Putamen (tissue), 1 donor: ENCODE results near the gene NARS2.
"Not testable (repeated sequence)": the region's sequence is repeated elsewhere in the genome, so short reads cannot be mapped to it uniquely, and the experiment has no call there.

ENCODE experiments used
- DNase-seq: peaks from one replicate; pipeline ENCODE4 v3.0.0-alpha.2; 2016; ENCODE audit warnings: low spot score

The NARS2 gene

DNA sequence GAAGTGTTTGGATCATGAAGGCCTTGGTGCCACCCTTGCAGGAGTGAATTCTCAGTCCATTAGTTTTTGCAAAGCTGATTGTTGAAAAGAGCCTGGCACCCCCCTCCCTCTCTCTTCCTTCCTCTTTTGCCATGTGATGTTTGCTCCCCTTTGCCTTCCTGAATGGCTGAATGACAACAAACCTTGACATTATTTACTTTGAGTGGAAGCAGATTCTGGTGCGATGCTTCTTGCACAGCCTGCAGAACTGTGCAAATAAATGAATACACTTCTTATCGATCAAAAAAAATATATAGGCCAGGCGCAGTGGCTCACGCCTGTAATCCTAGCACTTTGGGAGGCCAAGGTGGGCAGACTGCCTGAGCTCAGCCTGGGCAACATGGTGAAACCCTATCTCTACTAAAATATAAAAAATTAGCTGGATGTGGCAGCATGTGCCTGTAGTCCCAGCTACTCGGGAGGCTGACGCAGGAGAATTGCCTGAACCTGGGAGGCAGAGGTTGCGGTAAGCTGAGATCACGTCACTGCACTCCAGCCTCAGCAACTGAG is 2.0 kb upstream of the NARS2 start:
- no peak for DNase-seq

DNA sequence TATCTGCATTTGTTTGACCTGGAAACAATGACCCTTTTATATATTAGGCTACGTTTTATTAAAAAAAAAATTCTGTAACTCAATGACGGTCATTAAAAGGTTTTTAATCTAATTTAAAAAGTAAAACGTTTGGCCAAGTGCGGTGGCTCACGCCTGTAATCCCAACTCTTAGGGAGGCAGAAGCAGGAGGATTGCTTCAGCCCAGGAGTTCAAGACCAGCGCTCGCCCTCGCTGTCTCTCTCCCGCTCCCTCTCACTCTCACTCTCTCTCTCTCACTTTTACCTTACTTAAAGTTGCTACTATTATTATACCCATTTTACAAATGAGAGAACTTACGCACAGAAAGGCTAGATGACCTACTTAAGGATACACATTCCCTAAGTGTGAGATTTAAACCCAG is 814 bp upstream of the NARS2 start:
- DNase-seq = no peak

DNA sequence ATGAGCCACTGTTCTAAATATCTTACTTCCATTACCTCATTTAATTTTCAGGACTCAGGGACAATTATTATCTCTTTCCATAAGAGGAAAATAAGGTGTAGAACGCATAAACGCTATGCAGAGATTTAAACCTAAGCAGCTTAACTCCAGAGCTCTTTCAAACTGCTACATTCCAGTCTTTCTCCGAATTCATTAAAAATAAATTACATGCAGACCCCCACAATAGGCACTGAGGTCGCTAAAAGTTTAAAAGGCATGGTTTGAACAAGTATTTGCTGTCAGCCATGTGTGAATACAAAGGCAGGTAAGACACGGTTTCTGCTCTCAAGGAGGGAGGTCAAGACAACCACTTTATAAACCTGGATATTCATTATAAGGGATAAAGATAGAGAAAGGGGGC is 983 bp downstream of the NARS2 start:
- DNase-seq = no peak

DNA sequence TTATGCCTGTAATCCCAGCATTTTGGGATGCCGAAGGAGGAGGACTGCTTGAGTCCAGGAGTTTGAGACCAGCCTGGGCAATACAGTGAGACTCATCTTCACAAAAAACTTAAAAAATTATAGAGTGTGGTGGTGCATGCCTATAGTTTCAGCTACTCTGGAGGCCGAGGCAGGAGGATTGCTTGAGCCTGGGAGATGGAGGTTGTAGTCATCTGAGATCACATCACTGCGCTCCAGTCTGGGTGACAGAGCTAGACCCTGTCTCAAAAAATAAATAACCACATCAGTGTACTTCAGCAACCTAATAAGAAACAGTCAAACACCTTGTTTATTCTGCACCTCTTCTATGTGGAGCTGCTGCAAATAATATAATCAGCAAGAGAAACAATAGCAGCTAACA is 1.4 kb downstream of the NARS2 start:
- no peak for DNase-seq

DNA sequence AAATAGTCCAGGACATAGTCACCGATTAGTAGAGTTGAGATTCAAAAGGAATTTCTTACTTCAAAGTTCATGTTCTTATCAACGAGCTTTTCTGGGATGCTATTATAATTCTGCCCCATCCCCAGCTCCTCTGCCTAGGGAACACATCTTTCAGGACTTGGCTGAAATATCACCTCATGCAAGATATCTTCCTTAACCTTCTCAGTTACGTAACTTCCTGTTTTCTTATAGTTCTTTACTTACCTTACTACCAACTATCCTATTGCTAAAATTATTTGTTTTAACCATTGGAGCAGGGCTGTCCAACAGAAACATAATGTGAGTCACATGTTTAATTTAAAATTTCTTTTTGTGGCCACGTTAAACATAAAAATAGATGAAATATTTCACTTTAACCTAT is 2.3 kb downstream of the NARS2 start:
- no peak for DNase-seq

DNA sequence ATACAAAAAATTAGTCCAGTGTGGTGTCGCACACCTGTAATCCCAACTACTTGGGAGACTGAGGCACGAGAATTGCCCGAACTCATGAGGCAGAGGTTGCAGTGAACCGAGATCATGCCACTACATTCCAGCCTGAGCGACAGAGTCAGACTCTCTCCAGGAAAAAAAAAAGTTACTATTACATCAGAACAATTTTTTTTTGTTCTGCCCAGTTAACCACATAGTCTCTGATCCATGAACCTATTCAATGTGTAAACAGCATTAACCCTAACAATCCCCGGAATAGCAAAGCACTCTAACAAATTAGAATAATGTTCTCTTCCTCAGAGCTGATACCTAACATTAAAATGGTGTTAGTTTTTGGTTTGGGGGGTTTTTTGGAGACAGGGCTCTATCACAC is 4.6 kb downstream of the NARS2 start:
- no peak for DNase-seq

DNA sequence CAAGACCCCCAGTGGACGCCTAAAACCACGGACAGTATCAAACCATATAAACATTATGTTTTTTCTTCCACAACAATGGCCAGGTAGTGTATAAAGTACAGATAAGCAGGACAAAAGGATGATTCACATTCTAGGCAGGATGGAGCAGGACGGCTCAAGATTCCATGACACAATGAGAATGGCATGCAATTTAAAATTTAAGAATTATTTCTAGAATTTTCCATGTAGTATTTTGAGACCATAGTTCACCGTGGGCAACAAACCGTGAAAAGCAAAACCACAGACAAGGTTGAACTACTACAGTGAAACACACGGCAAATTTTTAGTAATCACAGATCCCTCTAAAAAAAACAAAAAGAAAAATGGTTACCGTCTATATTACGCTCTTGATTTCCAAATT is 7.5 kb downstream of the NARS2 start:
- no peak for DNase-seq

DNA sequence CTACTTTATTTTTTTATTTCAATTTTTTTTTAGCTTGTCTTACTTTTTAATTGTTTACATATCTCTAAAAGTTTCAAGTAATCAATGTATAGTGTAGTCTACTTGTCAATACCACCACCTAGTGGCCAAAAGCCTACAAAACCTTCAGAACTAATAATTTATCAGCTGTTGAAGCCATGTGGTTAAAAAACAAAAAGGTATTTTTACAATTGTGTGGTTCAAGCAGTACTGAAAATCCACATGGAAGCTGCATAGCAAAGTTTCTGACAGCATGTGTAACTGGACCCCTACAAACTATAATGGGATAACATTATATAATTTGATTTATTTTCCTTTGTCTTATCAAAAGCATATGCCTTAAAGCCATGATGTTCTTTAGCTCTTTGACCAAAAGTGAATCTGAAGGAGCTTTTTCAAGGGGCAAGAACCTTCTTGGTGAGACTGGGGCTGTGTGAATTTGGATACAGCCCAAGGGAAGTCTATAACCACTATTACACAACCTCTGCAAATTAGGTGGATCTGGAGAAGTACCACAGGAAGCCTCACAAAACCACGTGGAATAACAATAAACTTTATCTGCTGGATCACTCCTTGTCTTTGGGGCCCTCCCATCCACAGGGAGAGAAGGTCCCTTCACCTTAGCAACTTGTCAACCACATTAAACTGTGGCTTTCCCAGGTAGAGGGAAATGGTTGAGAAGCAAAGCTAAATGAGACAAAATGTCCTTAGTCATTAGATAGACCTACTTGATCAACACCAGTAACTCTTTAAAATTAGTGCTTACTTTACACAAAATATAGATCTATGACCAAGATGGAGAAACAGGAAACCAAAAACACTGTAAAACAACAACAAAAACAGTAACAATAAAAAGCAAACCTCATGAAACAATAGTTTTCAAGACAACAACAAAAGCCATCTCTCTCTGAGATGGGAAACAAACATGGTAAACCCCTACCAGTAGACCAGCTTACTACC is 9.9 kb downstream of the NARS2 start:
- peak; percentile 56 for DNase-seq

DNA sequence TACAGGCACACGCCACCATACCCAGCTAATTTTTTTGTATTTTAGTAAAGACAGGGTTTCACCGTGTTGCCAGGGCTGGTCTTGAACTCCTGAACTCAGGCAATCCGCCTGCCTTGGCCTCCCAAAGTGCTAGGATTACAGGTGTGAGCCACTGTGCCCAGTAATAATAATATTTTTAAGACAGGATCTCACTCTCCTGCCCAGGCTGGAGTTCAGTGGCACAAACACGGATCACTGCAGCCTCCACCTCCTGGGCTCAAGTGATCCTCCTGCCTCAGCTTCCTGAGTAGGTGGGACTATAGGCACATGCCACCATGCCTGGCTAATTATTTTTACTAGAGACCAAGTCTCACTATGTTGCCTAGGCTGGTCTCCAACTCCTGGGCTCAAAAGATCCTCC is 10.6 kb downstream of the NARS2 start:
- DNase-seq = not testable (repeated sequence)

DNA sequence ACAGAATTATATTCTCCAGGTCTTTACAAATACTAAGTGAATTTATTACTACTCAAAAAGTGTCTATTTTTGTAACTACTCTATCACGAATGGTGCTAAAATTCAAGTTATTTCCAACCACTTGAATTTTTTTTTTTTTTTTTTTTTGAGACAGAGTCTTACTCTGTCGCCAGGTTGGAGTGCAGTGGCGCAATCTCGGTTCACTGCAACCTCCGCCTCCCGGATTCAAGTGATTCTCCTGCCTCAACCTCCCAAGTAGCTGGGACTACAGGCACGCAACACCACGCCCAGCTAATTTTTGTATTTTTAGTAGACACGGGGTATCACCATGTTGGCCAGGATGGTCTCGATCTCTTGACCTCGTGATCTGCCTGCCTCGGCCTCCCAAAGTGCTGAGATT is 11.6 kb downstream of the NARS2 start:
- DNase-seq = not testable (repeated sequence)

DNA sequence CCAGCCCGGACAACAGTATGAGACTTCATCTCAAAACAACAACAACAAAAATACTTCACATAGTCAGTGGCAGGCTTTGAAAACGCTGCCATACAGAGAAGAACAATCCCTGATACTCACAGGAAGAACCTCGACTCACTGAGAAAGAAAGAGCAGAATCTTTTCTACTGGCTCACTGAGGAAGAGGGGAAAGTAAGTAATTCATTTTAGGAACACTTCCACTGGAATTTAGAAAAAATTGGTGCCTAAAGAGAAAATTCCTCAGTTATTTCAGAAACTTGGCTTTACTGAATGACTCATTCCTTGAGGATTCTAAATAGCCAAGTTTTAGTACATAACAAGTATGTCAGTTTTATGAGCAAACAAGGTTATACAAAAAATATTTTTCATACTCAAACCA is 12.3 kb downstream of the NARS2 start:
- no peak for DNase-seq

DNA sequence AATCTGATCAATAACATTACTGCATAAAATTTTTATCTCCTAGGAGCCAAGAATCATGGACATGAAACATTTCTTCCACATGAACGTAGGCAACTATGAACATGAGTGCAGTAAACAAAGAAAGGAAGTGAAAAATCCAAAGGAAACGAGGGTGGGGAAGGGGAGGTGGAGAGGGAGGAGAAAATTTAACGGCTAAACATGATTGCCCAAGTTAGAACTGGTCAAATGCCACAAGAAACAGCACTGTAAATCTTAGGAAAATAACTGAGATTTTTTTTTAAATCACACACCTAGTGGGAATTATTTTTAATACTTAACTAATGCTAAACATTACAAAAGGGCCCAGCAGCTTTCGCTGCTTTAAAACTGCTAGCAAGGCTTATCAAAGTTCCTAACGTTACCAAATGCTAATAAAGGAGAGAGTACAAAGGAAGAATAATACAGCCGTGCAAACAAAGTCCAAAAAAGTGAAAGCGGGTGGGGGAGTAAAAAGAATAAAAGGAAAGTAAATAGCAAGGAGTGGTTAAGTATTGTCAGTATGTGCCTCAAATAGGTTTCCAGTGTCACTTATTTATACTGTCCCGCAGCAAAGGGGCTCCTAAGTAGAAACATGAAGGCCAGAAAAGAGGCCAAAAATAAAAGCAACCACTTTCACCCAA is 13.7 kb downstream of the NARS2 start:
- no peak for DNase-seq

DNA sequence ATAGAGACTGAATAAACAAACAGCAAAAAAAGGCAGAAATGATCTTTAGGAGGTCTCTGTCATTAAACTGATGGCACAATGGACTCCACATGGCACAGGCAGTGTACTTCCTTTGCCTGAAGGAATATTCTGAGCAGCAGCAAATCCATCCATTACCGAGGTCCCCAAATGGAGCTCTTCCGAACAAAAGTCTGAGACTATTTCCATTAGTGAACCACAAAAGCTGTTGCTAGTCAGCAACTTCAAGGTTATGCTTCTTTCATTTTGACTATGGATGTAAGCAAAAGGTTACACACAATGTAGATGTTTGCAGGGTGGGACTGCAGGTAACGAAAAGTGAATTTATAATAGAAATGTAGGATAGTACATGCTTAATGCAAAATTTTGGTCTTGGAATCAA is 14.5 kb downstream of the NARS2 start:
- DNase-seq = no peak

DNA sequence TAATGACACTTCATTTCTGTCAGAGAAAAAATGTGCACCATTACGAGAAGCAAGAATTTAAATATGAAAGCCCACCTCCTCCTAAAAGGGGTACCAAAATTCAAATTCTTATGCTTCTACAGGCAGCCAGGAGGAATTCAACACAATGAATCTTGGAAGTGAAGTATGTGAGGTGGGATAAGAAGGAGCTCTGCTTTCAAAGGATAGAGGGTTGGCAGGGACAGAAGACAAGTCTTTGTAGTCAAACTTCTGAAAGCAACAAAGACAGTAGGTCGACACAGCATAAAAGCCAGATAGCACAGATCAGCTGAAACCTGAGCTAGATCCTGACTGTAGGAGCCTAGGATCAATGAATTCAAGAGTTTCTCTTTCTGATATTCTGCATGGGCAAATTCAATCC is 17.4 kb downstream of the NARS2 start:
- no peak for DNase-seq

DNA sequence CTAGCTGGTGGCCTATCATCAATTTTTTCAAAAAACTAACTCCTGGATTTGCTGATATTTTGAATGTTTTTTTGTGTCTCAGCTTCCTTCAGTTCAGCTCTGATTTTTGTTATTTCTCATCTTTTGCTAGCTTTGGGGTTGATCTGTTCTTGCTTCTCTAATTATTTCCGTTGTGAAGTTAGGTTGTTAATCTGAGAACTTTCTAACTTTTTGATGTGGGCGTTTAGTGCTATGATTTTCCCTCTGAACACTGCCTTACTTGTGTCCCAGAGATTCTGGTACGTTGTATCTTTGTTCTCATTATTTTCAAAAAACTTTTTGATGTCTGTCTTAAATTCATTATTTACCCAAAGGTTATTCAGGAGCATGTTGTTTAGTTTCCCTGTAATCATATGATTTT is 19.1 kb downstream of the NARS2 start:
- no peak for DNase-seq

DNA sequence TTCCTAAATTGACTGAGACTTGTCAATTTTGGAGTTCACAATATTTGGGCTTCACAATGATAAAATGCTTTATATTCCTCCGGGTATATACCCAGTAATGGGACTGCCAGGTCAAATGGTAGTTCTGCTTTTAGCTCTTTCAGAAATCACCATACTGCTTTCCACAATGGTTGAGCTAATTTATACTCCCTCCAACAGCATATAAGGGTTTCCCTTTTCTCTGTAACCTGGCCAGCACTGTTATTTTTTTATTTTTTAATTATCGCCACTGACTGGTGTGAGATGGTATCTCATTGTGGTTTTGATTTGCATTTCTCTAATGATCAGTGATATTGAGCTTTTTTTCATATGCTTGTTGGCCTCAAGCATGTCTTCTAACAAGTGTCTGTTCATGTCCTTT is 21.8 kb downstream of the NARS2 start:
- DNase-seq = no peak

DNA sequence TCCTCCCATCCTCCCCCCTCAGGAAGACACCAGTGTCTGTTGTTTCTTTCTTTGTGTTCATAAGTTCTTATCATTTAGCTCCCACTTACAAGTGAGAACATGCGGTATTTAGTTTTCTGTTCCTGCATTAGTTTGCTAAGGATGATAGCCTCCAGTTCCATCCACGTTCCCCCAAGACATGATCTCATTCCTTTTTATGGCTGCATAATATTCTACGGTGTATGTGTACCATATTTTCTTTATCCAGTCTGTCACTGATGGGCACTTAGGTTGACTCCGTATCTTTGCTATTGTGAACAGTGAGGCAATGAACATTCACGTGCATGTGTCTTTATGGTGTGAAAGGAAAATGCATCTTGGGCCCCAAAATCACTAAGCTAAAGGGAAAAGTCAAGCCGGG is 22.5 kb downstream of the NARS2 start:
- DNase-seq = not testable (repeated sequence)

DNA sequence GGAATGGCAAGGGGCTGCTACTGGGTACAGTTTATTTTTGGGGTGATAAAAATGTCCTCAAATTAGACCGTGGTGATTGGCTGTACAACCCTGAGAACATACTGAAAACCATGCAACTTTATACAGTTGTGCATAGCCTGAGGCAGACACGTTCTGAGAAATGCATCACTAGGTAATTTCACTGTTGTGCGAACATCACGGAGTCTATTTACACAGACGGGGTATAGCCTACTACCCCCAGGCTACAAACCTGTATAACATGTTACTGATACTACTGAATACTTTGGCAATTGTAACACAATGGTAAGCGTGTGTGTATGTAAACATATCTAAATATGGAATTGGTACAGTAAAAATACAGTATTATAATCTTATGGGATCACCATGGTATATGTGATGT is 23.6 kb downstream of the NARS2 start:
- DNase-seq = no peak

DNA sequence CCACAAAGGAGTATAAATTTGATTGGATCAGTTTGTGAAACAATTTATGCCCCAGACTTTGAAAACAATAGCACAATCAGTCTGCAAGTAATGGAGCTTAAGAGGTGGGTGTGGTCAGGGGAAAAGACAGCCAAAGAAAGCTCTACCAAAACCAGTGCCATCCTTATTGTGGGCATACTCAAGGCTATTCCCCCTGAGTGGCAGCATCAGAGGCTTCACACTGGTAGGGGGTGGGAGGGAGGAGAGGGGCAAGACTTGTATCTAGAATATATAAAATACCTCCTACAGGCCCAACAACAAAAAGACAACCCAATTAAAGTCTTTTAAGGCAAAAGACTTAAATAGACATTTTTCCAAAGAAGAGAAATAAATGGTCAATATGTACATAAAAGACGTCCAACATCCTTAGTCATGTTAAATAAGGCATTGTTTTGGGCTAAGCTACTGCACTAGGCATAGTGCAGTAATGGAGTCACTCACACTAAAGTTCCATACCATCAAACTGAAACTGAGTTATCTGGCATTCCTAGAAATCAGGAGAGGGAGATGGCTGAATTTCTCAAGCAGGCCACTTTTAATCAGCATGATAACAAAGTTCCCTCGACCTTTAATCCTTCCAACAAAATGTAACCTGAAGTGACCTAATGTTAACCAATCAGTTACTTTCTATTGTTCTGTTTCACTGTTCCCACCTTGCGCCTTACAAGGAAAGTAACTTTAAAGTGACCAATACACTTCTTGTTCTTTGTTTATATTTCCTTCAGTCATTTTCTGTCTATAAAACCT is 24.8 kb downstream of the NARS2 start:
- DNase-seq = no peak

DNA sequence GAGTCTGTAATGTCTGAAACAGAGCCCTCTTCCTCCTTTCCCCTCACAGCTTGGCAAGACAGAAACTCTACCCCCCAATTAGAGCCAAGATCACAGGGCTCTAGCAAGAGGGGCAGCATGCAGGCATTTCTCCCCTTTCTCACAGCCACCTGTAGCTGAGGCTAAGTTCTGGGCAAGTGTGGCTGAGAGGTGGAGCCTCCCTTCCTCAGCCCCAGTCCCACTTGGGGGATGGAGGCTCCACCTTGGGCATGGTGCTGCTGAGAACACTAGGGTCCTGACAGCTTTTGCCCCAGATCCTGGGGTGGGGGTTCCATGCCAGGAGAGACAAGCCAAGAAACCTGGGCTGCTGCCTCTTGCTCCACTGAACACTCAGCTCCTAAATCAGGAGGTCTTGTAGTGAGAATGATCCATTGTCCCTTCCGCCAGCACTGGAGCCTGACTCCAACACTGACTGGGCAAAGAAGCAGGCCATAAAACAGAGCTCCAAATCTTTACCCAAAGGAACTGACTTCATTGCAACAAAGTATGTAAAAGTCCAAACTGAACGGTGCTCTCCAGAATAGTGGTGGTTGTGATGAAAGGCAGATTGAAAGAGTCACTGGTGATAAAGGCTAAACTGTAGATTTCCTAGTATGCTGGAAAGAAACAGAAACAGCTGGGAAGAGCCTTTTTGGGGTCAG is 25.6 kb downstream of the NARS2 start:
- DNase-seq = no peak

DNA sequence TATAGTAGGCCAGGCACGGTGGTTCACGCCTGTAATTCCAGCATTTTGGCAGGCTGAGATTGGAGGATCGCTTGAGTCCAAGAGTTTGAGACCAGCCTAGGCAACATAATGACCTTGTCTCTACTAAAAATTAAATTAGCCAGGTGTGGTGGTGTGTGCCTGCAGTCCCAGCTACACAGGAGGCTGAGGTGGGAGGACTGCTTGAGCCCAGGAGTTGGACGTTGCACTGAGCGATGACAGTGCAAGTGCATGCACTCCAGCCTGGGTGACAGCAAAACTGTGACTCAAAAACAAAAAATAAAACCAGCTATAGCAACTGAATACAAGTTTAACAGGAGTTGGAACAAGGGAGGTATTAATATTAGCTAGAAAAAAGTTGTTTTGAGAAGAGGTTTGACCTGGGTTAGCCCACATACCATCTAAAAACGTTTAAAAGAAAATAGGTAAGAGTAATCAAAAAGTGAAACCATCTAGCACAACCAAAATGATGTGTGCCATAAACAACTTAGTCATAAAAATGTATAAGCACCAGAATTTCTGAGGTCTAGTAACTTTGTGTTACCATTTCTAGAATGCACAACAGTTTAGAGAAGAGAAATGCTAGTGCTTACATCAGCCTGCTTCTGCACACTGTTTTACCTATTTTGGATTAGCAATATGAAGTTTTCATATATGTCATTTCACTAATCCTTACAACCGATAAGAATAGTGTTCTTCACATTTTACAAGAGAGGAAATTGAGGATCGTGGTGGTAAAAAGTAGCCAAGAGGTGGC is 26.5 kb downstream of the NARS2 start:
- DNase-seq = no peak
